Adrenal gland (tissue), 5 donors: ENCODE results near the gene DIPK1C.

Source experiments
- POLR2A ChIP-seq, 2 donors: fragments of 450-650 bp; IDR thresholded peaks; one replicate each; pipeline ENCODE4 v1.6.1; 2017; ENCODE audit warnings: antibody characterized with exemption in 2 of 2, mild to moderate bottlenecking in 2 of 2, moderate library complexity in 1 of 2
- TF ChIP-seq, protein P1 (sequence below), 6 experiments: fragments of 450-650 bp in 4 of 6; fragments of 200-600 bp in 2 of 6; sonication (generic) in 1 of 6; IDR thresholded peaks; 1 replicate in 5 of 6; 2 replicates in 1 of 6; pipeline versions ENCODE4 v1.5.1 to v1.8.0; 2016 to 2021; ENCODE audit warnings: antibody characterized with exemption in 6 of 6, mild to moderate bottlenecking in 2 of 6, moderate library complexity in 1 of 6
- donor health status: DM: no; HTN: no; CAD: no.

DNA sequence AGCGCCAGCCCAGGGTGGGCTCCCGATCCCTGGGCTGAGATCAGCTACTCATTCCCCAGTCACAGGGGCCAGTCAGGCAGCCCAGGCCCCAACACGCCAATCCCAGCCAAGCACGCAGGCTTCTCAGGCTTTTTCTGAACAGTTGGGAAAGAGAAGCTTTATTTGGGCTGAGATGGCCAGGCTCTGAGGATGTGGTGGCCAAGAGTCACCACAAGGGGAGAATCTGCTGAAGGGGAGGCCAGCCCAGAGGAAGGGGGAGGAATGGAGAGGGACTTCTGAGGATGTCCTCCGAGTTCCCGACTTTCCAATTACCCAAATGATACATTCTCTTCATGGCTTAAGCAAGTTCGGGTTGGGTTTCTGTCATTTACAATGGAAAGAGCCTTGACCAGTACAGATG lies 2.8 kb upstream of the DIPK1C start:
- TF ChIP-seq, protein P1, sequence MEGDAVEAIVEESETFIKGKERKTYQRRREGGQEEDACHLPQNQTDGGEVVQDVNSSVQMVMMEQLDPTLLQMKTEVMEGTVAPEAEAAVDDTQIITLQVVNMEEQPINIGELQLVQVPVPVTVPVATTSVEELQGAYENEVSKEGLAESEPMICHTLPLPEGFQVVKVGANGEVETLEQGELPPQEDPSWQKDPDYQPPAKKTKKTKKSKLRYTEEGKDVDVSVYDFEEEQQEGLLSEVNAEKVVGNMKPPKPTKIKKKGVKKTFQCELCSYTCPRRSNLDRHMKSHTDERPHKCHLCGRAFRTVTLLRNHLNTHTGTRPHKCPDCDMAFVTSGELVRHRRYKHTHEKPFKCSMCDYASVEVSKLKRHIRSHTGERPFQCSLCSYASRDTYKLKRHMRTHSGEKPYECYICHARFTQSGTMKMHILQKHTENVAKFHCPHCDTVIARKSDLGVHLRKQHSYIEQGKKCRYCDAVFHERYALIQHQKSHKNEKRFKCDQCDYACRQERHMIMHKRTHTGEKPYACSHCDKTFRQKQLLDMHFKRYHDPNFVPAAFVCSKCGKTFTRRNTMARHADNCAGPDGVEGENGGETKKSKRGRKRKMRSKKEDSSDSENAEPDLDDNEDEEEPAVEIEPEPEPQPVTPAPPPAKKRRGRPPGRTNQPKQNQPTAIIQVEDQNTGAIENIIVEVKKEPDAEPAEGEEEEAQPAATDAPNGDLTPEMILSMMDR (IDR thresholded peaks at IDR 0.05), result no peak
- TF ChIP-seq POLR2A (IDR thresholded peaks at IDR 0.05), result no peak
